Endothelial cell of umbilical vein (primary cell): ENCODE results near the gene SLC25A44. TPM values are rescaled to one million over a fixed set of nuclear protein-coding genes. Genes with fewer than 3 reads are reported as not detected.

Source experiments
- BruUV-seq: library from RNA; stranded (reverse); fragments of 400-500 nt; replicated peaks from 2 replicates; lab custom pipeline; 2021; lab: Mats Ljungman, UMichigan
- CTCF ChIA-PET: fragments of 300-600, 350-600 bp; sonication (Branson Sonifier 250); formaldehyde crosslinking; loops from one replicate; lab custom pipeline; 2021; ENCODE audit warnings: antibody characterized with exemption, inconsistent platforms; lab: Charles Lee
- POLR2A ChIA-PET: fragments of 300-600, 350-600 bp; sonication (Branson Sonifier 250); formaldehyde crosslinking; loops from one replicate; lab custom pipeline; 2021; ENCODE audit warnings: antibody characterized with exemption, inconsistent platforms; lab: Charles Lee
- DNase-seq: peaks from one replicate; pipeline ENCODE4 v3.0.0-alpha.2; 2011; ENCODE audit warnings: low read depth, low spot score
- FAIRE-seq: peaks from 2 replicates; lab custom pipeline; 2011; peaks lifted over from hg19 to GRCh38; lab: Jason Lieb, UNC
- H2AFZ ChIP-seq: 2 replicates; pipeline ENCODE4 v1.6.0; 2012; ENCODE audit warnings: low read depth, low read length, control low read depth, inconsistent platforms
- H3K27ac ChIP-seq: 2 replicates; pipeline ENCODE4 v1.5.1; 2011; ENCODE audit warnings: low read depth, mild to moderate bottlenecking, control low read depth, low read length, moderate library complexity; ENCODE audit not compliant: insufficient read depth
- H3K27me3 ChIP-seq, 2 experiments: 2 replicates each; pipeline versions ENCODE4 v1.6.0 to v1.6.1; 2011; ENCODE audit warnings: low read length in 2 of 2, mixed read lengths in 1 of 2; ENCODE audit not compliant: control insufficient read depth in 2 of 2, insufficient read depth in 2 of 2
- H3K36me3 ChIP-seq, 2 experiments: 2 replicates in 1 of 2; 3 replicates in 1 of 2; pipeline ENCODE4 v1.5.1; 2011; ENCODE audit warnings: low read length in 2 of 2, mild to moderate bottlenecking in 1 of 2, moderate library complexity in 1 of 2; ENCODE audit not compliant: control insufficient read depth in 2 of 2, insufficient read depth in 2 of 2; ENCODE audit errors: extremely low read depth in 1 of 2
- H3K4me1 ChIP-seq: 3 replicates; pipeline ENCODE4 v1.5.1; 2011; ENCODE audit warnings: mild to moderate bottlenecking, low read length; ENCODE audit not compliant: control insufficient read depth, insufficient read depth; ENCODE audit errors: extremely low read depth
- H3K4me2 ChIP-seq: 2 replicates; pipeline ENCODE4 v1.6.1; 2011; ENCODE audit warnings: low read length, control low read depth, mixed read lengths; ENCODE audit not compliant: insufficient read depth
- H3K4me3 ChIP-seq, 3 experiments: fragments of 200-600 bp in 1 of 3; sonication (generic), shearing (Covaris generic) in 1 of 3; replicated peaks in 1 of 3; 2 replicates each; pipeline ENCODE4 v1.5.1; 2011 to 2016; ENCODE audit warnings: control low read depth in 3 of 3, low read length in 3 of 3, mild to moderate bottlenecking in 2 of 3, inconsistent platforms in 1 of 3, low read depth in 1 of 3, moderate library complexity in 1 of 3; ENCODE audit not compliant: insufficient read depth in 1 of 3
- H3K79me2 ChIP-seq: 2 replicates; pipeline ENCODE4 v1.6.0; 2012; ENCODE audit warnings: low read length, inconsistent platforms; ENCODE audit not compliant: control insufficient read depth, insufficient read depth
- H3K9ac ChIP-seq: replicated peaks from 2 replicates; pipeline ENCODE3; 2011; ENCODE audit warnings: low read length, control low read depth; ENCODE audit not compliant: insufficient read depth; ENCODE audit errors: extremely low read depth
- H3K9me1 ChIP-seq: replicated peaks from 3 replicates; pipeline ENCODE4 v1.6.0; 2011; ENCODE audit warnings: mild to moderate bottlenecking, low read length; ENCODE audit not compliant: control insufficient read depth, insufficient read depth; ENCODE audit errors: extremely low read depth
- H3K9me3 ChIP-seq: replicated peaks from 2 replicates; pipeline ENCODE4 v1.5.1; 2012; ENCODE audit warnings: low read length, inconsistent platforms; ENCODE audit not compliant: control insufficient read depth, insufficient read depth
- H4K20me1 ChIP-seq: replicated peaks from 2 replicates; pipeline ENCODE3; 2011; ENCODE audit warnings: mild to moderate bottlenecking, low read length; ENCODE audit not compliant: control insufficient read depth, insufficient read depth; ENCODE audit errors: extremely low read depth
- EZH2 ChIP-seq: IDR thresholded peaks from 2 replicates; pipeline ENCODE4 v1.6.1; 2012; ENCODE audit warnings: borderline replicate concordance, low read depth, mild to moderate bottlenecking, moderate library complexity, low read length, inconsistent platforms; ENCODE audit not compliant: severe bottlenecking
- FOS ChIP-seq: IDR thresholded peaks from 2 replicates; pipeline ENCODE4 v1.6.1; 2011; ENCODE audit warnings: mild to moderate bottlenecking, low read length, moderate library complexity, borderline replicate concordance; ENCODE audit not compliant: insufficient read depth
- GATA2 ChIP-seq: IDR thresholded peaks from 2 replicates; pipeline ENCODE4 v1.7.0; 2011; ENCODE audit warnings: low read depth, mild to moderate bottlenecking, moderate library complexity, mixed read lengths, low read length; ENCODE audit not compliant: insufficient read length, insufficient read depth
- JUN ChIP-seq: IDR thresholded peaks from 2 replicates; pipeline ENCODE4 v1.6.1; 2011; ENCODE audit warnings: borderline replicate concordance, low read depth; ENCODE audit not compliant: insufficient read length, insufficient read depth
- MYC ChIP-seq: IDR thresholded peaks from one replicate; pipeline ENCODE4 v1.6.1; 2011; ENCODE audit warnings: mild to moderate bottlenecking, low read depth, low read length
- POLR2A ChIP-seq: IDR thresholded peaks from 2 replicates; pipeline ENCODE4 v1.6.1; 2012; ENCODE audit warnings: low read depth, mild to moderate bottlenecking, control low read depth, low read length
- POLR2AphosphoS5 ChIP-seq: IDR thresholded peaks from 2 replicates; pipeline ENCODE4 v1.6.1; 2012; ENCODE audit warnings: low read depth, mild to moderate bottlenecking, control low read depth, low read length, moderate library complexity; ENCODE audit not compliant: insufficient read depth
- dilution Hi-C: fragments of 300-500 bp; cut with MboI; formaldehyde crosslinking; loops from one replicate; pipeline ENCODE4 v1.15.0; 2019; ENCODE audit warnings: low sequenced_read_pairs; ENCODE audit not compliant: extremely low pct_ligation_motif_present
- intact Hi-C: fragments of 100-400 bp; cut with micrococcal nuclease; formaldehyde crosslinking; loops from one replicate; pipeline ENCODE4 v1.10.0; 2022
- polyA plus RNA-seq, 4 experiments: library from polyadenylated mRNA; depleted of rRNA in 3 of 4; stranded (reverse) in 3 of 4; unstranded in 1 of 4; fragments of >200 nt; gene quantifications; 2 replicates each; pipeline versions ENCODE4 v1.2.1 to v1.2.3, GENCODE V29; 2011 to 2012; ENCODE audit warnings: missing spikeins in 1 of 4
- total RNA-seq: library from RNA; stranded (reverse); gene quantifications from 2 replicates; pipeline ENCODE4 v1.2.3, GENCODE V29; 2021
- TF ChIP-seq, protein P1 (sequence below): IDR thresholded peaks from 2 replicates; pipeline ENCODE4 v1.6.1; 2011; ENCODE audit not compliant: insufficient read depth, insufficient read length
- TF ChIP-seq, protein P2 (sequence below), 2 donors: IDR thresholded peaks; 1 replicate in 1 of 2; 2 replicates in 1 of 2; pipeline ENCODE4 v1.5.1; 2011; ENCODE audit warnings: low read length in 2 of 2, mild to moderate bottlenecking in 2 of 2, moderate library complexity in 2 of 2, control low read depth in 1 of 2, inconsistent platforms in 1 of 2, low read depth in 1 of 2; ENCODE audit not compliant: insufficient read depth in 1 of 2; ENCODE audit errors: extremely low read depth in 1 of 2

Gene SLC25A44
- total and polyA plus RNA-seq, 2 donors (not counting 3 experiments of a cell fraction or from before 2014, with no cell fraction given), result 24.0 to 30.6 TPM

DNA sequence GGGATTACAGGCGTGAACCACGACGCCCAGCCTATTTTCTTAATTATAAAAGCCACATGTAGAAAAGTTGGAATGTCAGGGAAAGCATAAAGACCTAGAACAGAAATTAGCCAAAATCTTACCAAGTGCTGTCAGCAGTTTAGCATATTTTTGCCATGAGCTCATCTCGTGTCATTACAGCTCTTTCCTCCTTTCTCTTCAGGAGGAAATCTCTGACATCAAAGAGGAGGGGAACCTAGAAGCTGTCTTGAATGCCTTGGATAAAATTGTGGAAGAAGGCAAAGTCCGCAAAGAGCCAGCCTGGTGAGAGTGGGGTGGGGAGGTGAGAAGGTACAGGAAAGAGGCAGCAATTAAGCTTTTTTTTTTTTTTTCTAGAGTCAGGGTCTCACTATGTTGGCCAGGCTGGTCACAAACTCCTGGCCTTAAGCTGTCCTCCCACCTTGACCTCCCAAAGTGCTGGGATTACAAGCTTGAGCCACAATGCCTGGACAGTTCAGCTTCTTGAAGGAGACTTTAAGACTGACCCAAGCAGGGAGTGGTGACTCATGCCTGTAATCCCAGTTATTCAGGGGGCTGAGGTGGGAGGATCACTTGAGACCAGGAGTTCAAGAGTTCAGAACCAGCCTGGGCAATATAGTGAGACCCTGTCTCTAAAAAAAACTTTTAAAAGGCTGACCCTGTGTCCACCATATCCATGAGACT, 39.7 kb downstream of the SLC25A44 start:
- BruUV-seq, result no TSS peak
- CTCF ChIA-PET, result interaction anchor here (0.6 to 2.5 kb wide), 12 partner anchors 8 to 144 kb away, joined by 3 to 19 read pairs (median 4); partner anchors contain the start of gene SLC25A44
- peaks cover 0 to 21% of the 10 kb centered on the region in 2 experiments for H3K36me3 ChIP-seq
- no peak overlapping the region for H3K4me3 ChIP-seq
- TF ChIP-seq FOS, result peak; percentile 3
- TF ChIP-seq POLR2AphosphoS5, result no peak
- TF ChIP-seq, protein P1, sequence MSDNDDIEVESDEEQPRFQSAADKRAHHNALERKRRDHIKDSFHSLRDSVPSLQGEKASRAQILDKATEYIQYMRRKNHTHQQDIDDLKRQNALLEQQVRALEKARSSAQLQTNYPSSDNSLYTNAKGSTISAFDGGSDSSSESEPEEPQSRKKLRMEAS, result no peak
- TF ChIP-seq GATA2, result no peak
- TF ChIP-seq MYC, result no peak
- TF ChIP-seq POLR2A, result no peak
- TF ChIP-seq EZH2, result no peak
- TF ChIP-seq, protein P2, sequence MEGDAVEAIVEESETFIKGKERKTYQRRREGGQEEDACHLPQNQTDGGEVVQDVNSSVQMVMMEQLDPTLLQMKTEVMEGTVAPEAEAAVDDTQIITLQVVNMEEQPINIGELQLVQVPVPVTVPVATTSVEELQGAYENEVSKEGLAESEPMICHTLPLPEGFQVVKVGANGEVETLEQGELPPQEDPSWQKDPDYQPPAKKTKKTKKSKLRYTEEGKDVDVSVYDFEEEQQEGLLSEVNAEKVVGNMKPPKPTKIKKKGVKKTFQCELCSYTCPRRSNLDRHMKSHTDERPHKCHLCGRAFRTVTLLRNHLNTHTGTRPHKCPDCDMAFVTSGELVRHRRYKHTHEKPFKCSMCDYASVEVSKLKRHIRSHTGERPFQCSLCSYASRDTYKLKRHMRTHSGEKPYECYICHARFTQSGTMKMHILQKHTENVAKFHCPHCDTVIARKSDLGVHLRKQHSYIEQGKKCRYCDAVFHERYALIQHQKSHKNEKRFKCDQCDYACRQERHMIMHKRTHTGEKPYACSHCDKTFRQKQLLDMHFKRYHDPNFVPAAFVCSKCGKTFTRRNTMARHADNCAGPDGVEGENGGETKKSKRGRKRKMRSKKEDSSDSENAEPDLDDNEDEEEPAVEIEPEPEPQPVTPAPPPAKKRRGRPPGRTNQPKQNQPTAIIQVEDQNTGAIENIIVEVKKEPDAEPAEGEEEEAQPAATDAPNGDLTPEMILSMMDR (IDR thresholded peaks at IDR 0.05; ENCODE audit: extremely low read depth in 1 of 2, insufficient read depth in 1 of 2, low read depth in 1 of 2, low read length in 2 of 2), result no peak
- TF ChIP-seq JUN, result peak; percentile 40
- POLR2A ChIA-PET, result interaction anchor here (0.6 to 1.1 kb wide), 4 partner anchors 8 to 255 kb away, joined by 3 to 5 read pairs (median 4); no protein-coding TSS in a partner anchor
- no peaks in the 10 kb centered on the region for H3K27me3 ChIP-seq
- no peaks in the 10 kb centered on the region for H3K9me3 ChIP-seq
- dilution Hi-C loops (no loop called here), intact Hi-C loops (no loop called here)
- no peak for DNase-seq
- no peaks in the 10 kb centered on the region for H4K20me1 ChIP-seq
- peak; percentile 88 for FAIRE-seq
- peak overlapping the region; percentile 38 for H3K9ac ChIP-seq
- no peak overlapping the region for H3K4me2 ChIP-seq
- no peaks in the 10 kb centered on the region for H3K9me1 ChIP-seq
- H3K4me1 ChIP-seq, result peaks cover 12% of the 10 kb centered on the region
- peak overlapping the region; percentile 60 for H3K27ac ChIP-seq
- H3K79me2 ChIP-seq, result no peaks in the 10 kb centered on the region
- no peak overlapping the region for H2AFZ ChIP-seq
